Stimulated activated CD4-positive, alpha-beta T cell treated with anti-CD3 and anti-CD28 coated beads, Interleukin-12 subunit alpha, Interleukin-12 subunit beta, amount 100 ng/mL, for 24 hours (primary cell): ENCODE measurements around the gene RPA3.

Experiments
- DNase-seq, 2 experiments: peaks; one replicate each; pipeline ENCODE4 v3.0.0-alpha.2; 2020; ENCODE audit warnings: low read depth in 2 of 2

Gene RPA3

DNA sequence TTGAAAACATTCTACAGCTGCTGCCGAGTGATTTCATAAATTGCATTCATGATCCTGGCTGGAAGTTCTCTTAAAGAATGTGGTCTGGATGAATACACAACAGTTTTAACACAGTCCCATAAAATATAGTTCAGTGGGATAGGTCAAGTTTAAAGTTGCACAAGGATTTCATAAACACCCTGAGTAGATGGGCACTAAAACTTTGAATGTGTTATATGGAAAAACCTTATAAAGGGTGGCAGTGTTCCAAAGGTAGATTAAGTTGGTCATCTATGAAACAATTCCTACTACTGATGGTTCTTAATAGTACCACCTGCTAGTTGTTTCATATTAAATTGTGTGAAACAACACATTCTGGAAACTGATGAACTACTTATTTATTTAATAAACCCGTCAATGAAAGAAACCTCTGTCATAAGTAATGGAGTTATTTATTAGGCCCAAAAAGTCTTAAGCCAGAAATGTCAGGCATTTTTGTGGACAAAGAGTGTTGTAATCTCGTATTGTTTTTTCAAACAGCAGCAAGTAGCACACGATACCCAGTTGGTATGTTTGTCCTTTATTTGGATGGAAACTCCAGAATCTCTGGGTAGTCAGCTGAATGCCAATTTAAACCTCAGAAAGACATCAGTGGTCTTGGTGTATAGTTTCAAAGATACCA is 14.3 kb upstream of the RPA3 start:
- DNase-seq: no peak

DNA sequence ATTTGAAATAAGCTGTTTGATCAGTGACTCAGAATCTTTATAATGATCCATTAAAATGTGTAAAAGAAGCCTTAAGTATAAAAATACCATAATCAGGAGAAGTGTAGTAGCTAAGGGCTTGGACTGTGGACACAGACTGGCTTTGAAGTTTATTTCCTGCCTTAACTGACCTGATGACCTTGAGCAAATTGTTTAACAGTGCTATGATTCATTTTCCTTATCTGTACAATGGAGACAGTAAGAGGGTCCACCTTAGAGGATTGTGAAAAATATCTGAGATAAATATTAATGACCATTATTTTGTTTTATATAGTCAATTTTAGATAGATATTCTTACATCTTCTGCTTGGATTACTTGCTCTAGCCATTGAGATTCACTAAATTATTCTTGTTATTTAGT is 13.3 kb upstream of the RPA3 start:
- DNase-seq: no peak

DNA sequence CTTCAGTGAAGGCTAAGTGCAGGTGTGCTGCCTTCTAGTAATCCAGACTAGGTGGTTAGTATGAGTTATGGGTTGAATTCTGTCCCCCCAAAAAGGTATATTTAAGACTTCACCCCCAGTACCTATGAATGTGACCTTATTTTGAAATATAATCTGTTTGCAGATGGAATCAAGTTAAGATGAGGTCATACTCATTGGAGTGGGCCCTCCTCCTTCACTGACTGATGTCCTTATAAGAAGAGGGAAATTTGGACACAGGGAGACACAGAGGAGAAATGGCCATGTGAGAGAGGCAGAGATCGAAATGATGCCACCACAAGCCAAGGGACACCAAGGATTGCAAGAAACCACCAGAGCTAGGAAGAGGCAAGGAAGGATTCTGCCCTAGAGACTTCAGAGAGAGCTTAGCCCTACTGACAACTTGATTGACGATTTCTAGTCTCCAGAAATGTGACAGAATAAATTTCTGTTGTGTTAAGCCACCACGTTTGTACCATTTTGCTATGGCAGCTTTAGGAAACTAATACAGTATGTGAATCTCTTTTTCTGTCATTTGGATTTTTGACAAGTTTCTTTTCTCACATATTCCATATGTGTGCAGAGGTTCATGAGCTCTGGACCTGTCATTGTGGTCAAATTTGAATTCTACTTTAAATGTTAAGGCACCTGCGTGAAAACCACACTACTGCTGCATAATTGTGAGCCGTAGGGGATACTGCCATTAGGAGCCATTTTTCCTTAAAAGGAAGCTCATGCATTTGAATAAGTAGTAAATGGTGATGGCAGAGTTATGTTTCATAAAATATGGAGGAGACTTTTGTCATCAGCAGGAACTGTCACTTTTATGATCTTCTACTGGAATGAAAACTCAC is 2.6 kb upstream of the RPA3 start:
- DNase-seq: no peak

DNA sequence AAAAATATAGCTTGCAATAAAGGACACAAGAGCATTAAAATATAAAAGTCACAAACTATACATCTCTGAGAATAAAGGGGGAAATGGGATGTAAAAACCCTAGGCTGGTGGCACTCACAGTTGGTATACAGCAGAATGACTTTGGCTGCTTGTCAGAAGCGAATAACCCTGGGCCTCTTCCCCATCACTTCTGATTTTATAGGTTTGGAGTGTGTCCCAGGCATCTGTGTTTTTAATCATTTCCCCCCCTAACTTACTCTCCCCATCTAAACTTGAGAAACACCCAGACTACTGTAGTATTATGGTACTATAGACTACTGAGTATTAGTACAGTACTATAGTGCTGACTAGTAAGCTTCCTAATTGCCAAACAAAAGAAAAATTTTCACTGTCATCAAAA is 1.8 kb upstream of the RPA3 start:
- no peak for DNase-seq

DNA sequence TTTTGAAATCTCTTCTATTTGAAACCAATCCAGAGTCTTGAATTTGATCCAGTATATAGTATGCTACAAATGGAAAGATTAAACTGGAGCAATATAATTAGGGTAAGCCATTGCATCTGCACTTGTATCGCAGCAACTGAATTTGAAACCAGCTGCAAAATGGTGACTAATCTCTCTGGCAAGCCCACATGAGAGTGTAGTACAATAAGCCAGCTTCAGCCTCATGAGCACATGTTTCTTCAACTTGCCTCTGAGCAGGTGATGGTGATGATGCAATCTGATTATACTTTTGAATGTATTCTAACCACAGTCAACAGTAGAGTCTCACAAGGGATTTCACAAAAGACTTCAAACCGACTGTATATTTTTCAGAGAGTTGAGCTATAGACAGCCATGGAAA is 829 bp upstream of the RPA3 start:
- peak; percentile 2 to 13 for DNase-seq

DNA sequence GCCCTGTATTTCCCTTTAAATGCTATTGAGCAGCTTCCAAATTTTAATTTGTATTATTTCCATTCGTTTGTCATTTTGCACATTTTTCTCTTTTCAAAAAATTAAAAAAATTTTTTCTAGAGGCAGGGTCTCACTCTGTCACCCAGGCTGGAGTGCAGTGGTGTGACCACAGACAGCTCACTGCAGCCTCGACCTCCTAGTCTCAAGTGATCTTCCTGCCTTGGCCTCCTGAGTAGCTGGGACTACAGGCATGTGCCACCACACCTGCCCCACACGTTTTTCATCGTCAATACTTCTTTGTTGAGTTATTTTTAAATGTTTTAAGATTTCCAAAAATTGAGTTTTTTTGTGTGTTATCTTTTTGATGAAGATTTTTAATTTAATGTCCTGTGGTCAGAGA is 4.7 kb downstream of the RPA3 start:
- DNase-seq: no peak

DNA sequence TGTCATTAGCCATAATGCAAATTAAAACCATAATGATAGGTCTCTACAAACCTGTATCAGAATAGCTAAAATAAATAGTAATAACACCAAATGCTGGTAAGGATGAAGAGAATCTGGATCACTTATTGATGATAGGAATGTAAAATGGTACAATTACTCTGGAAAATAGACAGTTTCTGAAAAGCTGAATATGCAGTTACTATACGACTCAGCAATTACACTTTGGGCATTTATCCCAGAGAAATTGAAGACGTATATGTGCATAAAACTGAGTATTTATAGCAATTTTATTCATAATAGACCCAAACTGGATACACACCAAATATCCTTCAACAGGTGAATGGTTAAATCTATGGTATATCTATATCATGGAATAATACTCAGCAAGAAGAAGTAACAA is 7.9 kb downstream of the RPA3 start:
- DNase-seq: no peak

DNA sequence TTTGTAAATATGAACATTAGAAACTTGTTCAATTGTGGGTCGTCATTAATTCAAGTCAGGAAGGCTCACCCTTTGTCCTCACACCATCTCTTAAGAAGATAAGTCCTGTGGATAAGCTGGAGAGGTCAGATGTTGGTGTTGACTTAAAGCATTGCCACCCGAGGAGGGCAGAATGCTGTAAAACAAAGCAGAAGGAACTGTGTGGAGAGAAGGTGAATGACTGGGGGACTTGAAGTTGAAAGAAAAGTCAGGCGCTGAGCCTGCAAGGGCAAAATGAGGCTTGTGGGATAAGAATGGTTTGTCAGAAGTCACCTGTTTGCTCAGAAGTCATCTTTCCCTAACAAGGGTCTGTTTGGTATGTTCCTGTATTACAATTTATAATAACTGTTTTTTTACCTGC is 9.1 kb downstream of the RPA3 start:
- no peak for DNase-seq

DNA sequence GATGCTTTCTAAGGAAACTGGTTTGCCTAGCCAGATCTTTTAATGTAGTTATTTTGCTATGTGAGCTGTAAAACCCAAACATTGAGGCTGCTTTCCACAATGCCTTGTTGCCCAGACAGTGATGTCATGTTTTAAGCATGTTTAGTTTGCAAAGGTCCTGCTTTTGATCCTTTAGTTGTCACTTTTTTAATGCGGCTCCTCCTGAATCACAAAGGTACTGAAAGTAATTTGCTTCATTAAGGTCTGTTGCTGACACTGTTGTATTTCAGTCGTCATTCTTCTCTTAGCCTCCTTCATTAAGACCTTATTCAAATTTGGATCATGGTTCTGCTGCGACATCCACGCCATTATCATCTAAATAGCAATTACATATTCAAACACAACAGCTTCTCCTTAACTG is 10.6 kb downstream of the RPA3 start:
- no peak for DNase-seq

DNA sequence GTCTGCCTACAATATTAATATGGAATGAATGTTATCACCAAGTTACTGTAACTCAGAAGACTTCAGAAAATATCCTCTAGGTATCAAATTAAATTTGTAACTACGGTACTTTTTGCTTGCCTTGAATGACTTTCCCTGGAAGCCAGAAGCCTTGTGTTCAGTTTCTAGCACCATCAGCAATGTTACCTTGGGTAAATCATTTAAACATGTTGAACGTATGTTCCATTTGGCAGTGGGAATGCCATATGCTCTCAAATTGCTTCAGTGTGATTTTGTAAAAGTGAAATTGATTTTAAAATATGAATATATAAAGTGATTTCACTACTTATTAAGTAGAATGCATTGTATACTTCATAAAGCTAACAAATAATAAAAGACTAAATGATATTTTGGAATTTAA is 11.2 kb downstream of the RPA3 start:
- DNase-seq: no peak

DNA sequence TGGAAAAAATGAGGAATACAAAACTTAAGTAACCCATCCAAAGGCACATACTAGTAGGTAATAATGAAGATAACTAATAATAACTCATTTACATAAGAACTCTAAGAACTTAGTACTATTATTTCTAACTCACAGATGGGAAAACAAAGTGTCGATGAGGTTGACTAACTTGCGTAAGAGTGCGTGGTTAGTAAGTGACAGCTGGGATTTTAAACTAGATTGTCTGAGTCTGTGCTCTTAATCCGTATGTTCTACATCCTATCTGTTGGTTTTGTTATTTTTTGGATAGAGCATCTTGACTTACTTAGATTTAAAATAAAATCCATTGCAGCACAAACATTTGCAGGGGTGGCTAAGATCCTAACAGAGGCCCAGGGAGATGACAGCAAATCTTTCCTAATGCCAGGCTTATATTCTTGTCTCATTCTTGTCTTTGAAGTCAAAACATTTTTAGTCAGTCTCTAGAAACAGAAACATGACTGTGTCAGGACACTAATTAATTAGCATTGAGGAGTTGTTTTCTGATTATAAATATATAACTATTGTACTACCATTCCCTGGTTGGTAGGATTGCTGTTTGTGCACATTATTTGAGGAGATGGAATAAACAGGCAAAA is 11.7 kb downstream of the RPA3 start:
- no peak for DNase-seq

DNA sequence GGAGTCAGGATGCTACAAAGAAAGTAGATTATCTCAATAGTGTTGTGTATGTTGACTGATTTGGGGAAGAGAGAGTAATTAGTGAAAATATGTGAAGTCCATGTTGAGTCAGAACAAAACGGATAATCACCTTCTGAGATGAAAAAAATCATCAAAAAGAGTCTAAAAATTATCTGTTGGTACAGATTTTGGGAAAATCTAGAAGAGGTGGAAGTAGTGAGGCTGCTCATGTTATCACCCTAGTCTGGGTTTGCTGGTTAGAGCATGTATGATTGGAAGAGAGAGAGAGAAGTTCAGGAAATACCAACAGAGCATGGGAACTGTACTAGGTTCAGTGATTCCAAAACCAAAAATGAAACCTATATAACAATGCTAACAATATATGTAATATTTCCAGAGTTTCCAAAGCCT is 12.3 kb downstream of the RPA3 start:
- DNase-seq: no peak

DNA sequence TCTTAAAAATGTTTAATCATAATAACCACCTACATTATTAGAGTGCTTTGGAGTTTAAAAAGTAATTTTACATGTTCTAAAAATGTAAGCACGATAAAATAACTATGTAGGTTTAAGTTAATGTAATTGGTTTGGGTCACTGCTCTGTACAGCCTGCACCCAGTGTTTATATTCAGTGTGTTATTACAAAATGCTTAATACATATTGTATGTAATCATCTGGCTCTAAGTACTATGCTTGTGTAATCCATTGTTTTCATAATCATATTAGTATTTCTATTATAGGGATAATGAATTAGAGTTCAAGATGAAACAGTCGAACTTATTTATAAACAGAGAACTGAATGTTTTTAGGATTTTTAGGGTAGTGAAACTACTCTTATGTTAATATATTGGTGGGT is 13.1 kb downstream of the RPA3 start:
- DNase-seq: no peak

DNA sequence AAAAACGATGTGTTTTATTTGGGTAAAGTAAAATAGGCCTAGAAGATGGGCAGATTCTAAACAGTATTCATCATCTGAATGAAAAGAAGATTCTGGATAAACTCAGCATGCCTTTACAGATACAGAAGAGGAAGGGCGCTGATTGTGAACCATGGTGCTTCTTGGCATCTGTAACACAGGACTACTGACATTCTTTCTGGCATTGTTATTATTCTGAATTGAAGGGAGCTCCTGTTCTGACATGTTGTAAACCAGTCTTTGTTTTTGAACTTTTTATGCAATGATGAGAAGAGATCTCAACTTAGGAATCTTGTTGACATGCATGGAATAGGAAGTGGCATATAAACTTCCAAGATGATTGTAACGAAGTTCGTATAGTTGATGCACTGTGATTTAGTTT is 13.5 kb downstream of the RPA3 start:
- DNase-seq: no peak

DNA sequence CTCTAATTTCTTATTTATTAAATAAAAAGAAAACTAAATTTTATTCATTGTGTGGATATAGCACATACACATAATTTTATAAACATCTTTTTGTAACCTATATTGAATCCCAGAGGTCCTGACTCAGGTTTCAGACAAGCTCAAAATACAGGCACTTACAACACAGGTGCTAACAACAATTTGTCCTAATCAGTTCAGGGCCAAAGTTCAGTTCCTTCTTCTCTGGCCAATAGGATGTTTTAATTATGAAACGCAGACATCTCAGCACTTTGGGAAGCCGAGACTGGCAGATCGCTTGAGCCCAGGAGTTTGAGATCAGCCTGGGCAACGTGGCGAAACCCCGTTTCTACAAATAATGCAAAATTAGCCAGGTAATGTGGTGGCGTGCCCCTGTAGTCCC is 15.0 kb downstream of the RPA3 start:
- no peak for DNase-seq

DNA sequence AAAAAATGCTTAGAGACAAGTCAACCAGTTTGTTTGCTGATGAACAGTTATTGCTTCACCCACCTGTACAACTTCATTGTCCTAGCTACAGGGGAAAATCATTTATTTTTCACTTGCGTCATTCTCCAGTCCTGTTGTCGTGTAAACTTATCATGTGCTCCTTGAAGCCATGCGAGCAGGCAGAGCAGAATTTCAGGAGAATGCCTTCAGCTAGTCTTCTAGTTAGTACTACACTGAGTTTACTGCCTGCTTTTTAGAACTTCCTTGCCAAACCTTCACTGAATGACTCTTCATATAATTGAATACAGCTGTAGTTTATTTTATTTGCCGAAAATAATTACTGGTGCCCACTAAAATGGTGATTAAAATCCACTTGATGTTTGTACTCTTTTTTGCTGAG is 15.6 kb downstream of the RPA3 start:
- DNase-seq: no peak

DNA sequence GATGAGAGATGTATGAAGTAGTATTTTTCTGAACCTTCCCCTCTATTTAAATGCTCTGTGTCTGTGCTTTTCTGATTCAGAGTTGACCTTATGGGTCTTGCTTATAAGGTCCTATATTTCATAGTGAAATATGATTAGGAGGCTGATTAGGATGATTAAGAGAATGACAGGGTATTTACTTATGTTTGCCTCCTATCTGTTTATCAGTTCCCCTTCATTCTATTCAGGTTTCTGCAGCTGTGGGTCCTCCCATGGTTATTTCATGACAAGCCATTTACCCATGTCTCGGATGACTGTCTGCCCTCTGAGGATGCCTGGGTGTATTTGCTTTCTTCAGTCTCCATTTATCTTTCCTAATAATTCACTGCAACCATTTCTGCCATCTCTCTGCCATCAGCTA is 16.9 kb downstream of the RPA3 start:
- no peak for DNase-seq

DNA sequence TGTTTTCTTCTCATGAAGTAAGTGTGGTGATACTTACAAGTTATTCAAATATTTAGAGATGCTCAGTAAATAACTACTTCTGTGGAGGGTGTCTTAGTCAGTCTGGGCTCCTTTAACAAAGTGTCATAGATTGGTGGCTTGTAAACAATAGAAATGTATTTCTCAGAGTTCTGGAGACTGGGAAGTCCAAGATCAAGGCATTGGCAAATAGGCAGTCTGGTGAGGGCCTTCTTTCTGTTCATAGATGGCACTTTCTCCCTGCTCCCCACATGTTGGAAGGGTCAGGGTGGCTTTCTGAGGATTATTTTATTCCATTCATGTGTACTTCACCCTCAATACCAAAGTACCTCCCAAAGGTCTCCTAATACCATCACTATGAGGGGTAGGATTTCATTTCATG is 18.4 kb downstream of the RPA3 start:
- no peak for DNase-seq

DNA sequence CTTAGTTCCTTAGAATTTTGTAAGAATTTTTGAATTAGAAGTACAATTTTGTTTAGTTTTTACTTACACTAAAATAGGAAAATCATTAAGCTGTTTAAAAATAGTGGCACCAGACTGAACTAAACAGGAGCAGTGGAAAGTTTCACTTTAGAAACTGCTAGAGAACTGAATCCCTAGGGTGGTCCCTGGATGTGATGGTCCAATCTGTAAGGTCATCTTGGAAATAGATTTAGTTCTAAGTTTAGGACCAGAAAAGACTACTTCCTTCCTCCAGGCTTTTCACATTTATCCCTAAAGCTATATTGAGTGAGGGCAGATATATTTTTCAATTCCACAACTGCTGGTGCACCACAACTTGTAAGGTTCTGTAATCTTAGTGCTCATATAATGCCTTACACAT is 19.0 kb downstream of the RPA3 start:
- DNase-seq: no peak

DNA sequence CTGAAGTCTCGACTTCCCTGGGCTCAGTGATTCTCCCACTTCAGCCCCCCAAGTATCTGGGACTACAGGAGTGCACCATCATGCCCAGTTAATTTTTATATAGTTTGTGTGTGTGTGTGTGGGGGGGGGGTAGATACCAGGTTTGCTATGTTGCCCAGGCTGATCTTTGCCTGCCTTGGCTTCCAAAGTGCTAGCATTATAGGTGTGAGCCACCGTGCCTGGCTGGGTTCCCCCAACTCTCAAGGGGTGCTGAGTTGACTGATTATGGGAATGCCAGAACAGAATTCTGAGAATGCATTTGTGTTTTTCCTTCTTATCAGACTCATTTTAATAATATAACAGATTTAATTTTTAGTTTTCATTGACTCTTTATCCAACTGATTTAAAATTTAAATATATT is 19.5 kb downstream of the RPA3 start:
- DNase-seq: no peak

DNA sequence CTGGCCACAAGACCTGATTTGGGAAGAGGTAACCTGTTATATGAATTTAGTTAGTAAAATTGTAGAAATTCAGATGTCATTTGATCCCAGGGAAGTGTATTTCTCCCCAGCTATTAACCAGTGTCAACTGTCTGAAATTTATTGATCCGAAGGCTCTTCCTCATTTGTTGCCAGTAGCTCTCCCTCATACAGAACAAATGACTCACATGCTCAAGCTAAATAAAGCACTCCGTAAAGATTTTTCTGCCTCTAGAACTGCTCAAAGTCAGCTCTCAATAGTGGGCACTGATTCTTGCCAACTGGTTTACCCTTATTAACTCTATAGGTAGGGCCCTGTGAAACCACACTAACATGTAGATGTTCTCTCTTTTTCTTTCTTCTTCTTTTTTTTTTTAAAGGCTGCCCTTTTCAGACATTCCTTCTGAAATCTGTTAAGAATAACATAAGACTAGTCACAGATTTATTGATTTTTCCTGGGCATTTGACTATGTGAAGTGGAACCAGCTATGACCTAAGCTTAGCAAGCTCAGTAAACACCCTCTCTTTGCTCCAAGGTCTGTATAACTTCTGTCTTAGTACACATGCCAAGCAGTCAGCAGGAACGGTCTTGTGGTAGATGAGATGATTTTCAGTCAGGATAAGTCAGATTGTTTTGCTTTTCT is 21.8 kb downstream of the RPA3 start:
- no peak for DNase-seq

DNA sequence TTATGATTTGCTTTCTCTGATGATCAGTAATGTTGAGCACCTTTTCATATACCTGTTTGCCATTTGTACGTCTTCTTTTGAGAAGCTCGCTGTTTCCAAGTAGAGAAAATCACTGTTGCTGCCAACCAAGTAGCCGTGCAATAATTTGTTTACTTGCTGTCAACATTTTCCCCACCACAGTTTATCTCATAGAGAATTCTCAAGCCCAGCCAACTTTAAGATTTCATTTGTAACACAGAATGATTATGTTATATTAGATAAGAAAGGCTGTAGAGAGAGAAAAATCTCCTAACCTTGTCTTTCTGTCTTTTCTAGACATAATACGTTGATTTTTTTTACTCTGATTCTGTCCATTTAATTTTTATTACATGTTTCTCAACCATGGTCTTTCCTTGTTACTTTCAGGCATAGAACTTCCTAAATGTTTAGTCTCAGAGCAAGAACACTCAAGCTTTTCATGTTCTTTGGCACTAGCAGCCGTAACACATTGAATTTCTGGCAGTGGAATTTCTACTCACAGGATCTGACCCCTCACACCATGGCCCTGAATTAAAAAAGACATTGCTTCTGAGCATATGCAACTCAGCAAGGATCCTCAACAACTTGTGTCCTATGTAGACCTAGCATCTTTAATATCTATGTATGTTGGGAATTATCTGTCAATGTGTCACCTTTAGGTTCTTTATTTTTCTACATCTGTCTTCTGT is 23.1 kb downstream of the RPA3 start:
- DNase-seq: no peak
